ENCODE results near the gene GPR12. TPM values are rescaled to one million over a fixed set of nuclear protein-coding genes. Genes with fewer than 3 reads are reported as not detected.
A peak's percentile ranks its signal among the peaks of the same experiment; 100 is the strongest.
"Not testable (repeated sequence)": the region's sequence is repeated elsewhere in the genome, so short reads cannot be mapped to it uniquely, and the experiment has no call there.

The GPR12 gene
- total RNA-seq, 2 donors from 2014 or later = not detected

DNA sequence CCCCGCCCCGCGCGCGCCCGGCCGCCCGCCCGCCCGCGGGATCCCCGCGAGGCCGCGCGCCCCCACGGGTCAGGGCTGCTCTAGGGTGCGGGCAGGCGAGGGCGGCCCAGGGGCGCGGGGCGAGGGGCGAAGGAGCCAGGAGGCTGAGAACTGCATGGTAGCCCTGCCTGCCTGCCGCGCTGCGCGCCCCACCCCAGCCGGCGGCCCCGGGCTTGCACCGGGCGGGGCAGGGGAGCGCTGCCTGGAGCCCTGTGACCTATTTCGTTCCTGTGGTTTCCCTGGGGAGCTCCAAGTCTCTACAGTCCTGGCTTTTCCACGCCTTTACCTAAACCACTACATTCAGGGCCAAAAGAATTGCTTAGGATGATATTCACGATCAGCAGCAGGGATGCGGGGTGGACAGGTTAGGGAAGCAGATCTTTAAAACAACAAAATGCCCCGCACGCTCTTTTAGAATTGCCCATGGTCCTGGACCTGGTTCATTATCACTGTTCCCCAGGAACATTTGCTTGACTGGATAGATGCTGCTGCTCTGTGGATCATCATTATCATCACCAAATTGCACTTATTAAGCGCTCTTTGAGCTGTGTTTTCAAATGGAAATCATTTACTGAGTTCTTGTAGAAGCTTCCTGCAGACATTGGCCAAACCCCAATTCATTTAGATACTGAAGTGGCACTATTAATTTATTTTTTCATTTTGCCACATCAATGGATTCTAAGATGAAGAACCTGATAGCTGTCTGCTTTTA, 421 bp upstream of the GPR12 start:
- no peaks in the 10 kb centered on the region for H3K36me3 Mint-ChIP-seq (ENCODE audit: low read depth)
- ATAC-seq (replicated peaks) = no peak
- peak overlapping the region; percentile 25 for H3K4me3 Mint-ChIP-seq
- no peak overlapping the region for H3K27ac Mint-ChIP-seq
- peaks cover 58% of the 10 kb centered on the region for H3K27me3 Mint-ChIP-seq
- H3K9me3 Mint-ChIP-seq = no peaks in the 10 kb centered on the region
- H3K4me1 Mint-ChIP-seq = no peaks in the 10 kb centered on the region

DNA sequence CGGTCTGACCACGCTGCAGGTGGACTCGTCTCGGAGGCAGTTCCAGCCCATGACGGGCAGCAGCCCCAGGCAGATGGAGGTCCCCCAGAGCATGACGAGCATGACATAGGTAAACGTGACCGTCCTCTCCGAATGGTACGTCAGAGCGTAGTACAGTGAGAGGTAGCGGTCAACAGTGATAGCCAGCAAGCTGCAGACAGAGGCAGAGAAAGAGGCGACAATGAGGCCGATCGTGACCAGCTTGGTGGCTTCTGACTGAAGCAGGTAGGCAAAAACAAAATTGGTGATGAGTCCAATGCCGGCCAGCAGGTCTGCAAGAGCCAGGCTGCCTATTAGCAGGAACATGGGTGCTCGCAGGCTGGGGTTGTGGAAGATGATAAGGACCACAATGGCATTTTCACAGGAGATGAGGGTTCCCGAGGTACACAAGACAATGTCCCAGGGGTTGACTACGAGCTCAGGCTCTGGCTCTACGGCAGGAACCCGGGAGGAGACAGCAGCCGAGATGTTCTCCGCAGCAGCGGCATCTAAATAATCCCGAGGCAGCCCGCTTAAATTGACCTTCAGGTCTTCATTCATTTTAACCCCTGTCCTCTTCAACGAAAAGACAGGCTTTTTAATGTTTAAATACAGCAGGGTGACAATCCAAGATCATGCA, 1.2 kb downstream of the GPR12 start:
- Mint-ChIP-seq H3K27ac (no peak overlapping the region), H3K27me3 (peaks cover 54% of the 10 kb centered on the region), H3K9me3 (no peaks in the 10 kb centered on the region), H3K36me3 (ENCODE audit: low read depth) (no peaks in the 10 kb centered on the region), H3K4me1 (no peaks in the 10 kb centered on the region), H3K4me3 (peak overlapping the region; percentile 36)
- ATAC-seq (replicated peaks) = no peak

DNA sequence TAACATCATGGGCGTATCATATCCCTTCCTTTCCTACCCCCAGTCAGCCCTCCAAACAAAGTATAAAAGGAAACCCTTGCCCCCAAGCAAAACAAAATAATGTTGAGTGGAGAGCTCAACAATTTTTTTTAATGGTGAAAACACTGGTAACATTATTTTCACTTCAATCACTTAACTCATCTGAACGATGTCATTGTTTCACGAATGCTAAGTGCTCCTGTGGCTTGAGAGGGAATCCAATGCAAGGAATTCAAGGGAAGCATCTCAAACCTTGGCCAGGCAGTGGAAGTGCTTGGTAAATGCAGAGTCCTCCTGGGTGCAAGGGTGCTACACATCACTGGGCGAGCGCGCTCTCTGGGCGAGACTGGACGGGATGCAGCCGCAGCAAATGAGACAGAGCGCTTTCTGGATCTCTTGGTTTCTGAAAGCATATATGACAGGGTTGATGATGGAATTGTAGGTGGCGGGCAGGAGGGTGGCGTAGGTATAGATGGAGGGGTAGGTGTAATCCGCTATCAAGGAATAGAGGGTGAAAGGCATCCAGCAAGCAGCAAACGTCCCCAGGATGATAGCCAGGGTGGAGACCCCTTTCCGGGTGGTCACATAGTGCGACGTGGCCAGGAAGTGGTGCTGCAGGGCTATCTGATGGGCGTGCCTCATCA, 2.0 kb downstream of the GPR12 start:
- no peaks in the 10 kb centered on the region for H3K36me3 Mint-ChIP-seq (ENCODE audit: low read depth)
- no peak overlapping the region for H3K27ac Mint-ChIP-seq
- H3K9me3 Mint-ChIP-seq = no peaks in the 10 kb centered on the region
- H3K4me3 Mint-ChIP-seq = peak overlapping the region; percentile 36
- H3K4me1 Mint-ChIP-seq = no peaks in the 10 kb centered on the region
- peaks cover 54% of the 10 kb centered on the region for H3K27me3 Mint-ChIP-seq
- no peak for ATAC-seq (replicated peaks)

DNA sequence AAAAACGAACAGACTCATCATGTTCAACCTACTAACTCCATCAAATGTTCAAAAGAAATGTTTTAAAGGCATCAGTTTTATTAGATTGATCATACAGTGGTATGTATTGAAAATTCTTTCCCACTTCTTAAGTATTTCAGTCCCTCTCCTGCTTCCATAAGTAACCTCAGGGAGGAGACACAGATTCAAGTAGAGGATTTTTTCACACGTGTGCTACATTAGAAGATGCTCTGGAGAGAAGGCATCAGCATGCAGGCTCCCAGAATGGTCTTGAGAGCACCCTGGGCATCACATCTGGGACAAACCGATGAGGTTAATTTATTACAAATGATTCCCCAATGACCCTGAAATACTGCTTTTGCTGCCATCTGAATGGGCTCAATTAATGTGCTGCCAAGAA, 3.6 kb downstream of the GPR12 start:
- Mint-ChIP-seq H3K9me3 (no peaks in the 10 kb centered on the region), H3K36me3 (ENCODE audit: low read depth) (no peaks in the 10 kb centered on the region), H3K4me1 (no peaks in the 10 kb centered on the region), H3K27ac (no peak overlapping the region), H3K27me3 (peaks cover 42% of the 10 kb centered on the region), H3K4me3 (no peak overlapping the region)
- no peak for ATAC-seq (replicated peaks)

DNA sequence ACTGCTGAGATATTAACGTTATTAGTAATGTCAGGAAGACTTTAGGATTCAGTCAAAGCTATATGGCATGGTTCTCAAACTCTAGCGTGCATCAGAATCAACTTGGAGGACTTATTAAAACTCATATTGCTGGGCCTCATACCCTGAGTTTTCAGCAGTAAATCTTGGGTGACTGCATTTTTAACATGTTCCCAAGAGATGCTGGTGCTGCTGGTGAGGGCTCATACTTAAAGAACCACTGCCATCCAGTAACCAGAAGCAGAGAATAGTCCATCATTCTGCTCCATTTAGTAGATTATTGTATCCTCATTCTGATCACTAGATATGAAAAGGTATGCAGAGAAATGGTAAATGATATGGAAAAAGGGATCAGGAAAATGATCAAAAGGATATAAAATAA, 7.9 kb downstream of the GPR12 start:
- ATAC-seq (replicated peaks) = no peak
- Mint-ChIP-seq H3K27me3 (peaks cover 33% of the 10 kb centered on the region), H3K9me3 (no peaks in the 10 kb centered on the region), H3K36me3 (ENCODE audit: low read depth) (no peaks in the 10 kb centered on the region), H3K4me3 (no peak overlapping the region), H3K4me1 (no peaks in the 10 kb centered on the region), H3K27ac (no peak overlapping the region)

DNA sequence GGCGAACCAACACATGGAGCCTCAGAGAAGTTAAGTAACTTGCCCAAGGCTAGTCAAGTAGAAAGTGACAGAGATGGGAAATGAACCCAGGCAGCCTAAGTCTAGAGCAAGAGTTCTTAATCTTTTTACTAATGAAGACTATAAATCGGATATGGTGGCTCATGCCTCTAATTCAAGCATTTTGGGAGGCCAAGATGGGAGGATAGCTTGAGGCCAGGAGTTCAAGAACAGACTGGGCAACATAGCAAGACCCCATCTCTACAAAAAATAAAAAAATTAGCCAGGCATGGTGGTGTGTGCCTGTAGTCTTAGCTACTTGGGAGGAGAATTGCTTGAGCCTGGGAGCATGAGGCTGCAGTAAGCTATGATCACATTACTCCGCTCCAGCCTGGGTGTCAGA, 10.7 kb downstream of the GPR12 start:
- Mint-ChIP-seq H3K4me3 (no peak overlapping the region), H3K4me1 (no peaks in the 10 kb centered on the region), H3K27ac (no peak overlapping the region), H3K9me3 (no peaks in the 10 kb centered on the region), H3K27me3 (peaks cover 33% of the 10 kb centered on the region), H3K36me3 (ENCODE audit: low read depth) (no peaks in the 10 kb centered on the region)
- no peak for ATAC-seq (replicated peaks)

DNA sequence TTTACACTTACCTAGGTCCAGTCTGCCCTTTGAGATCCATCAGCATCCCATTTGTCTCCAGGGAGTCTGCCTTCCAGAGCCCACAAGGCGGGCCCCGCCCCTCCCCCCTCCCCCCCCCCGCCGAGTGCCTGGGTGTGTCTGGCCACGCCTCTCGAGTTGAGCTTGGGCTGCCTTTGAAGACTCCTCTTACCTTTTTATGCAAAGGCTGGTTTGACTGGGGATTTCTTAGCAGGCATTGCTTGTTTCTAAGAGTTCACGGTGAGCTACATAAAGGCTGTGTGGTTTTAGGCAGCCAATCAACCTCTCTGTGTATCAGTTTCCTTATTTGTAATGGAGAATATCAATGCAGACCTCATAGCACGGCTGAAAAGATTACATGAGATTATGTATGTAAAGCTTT, 11.3 kb downstream of the GPR12 start:
- peaks cover 36% of the 10 kb centered on the region for H3K27me3 Mint-ChIP-seq
- no peaks in the 10 kb centered on the region for H3K9me3 Mint-ChIP-seq
- no peaks in the 10 kb centered on the region for H3K36me3 Mint-ChIP-seq (ENCODE audit: low read depth)
- no peaks in the 10 kb centered on the region for H3K4me1 Mint-ChIP-seq
- peak; percentile 52 for ATAC-seq (replicated peaks)
- no peak overlapping the region for H3K27ac Mint-ChIP-seq
- no peak overlapping the region for H3K4me3 Mint-ChIP-seq

DNA sequence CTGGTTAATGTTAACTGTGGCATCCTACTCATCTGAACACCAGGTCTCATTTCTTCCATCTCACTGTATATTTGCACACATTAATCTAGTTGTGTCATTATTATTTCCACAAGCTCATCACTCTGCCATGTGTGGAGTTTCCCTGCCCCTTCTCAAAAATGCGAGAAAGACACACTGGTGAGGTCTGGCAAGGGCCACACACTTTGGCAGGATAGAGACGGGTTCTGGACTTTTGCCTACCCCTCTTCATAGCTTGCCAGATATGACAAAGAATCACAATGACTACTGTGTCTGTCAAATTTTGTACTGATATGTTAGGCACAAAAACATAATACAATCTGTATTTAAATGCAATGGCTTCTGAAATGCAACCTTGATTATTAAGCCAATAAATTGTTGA, 12.9 kb downstream of the GPR12 start:
- no peaks in the 10 kb centered on the region for H3K36me3 Mint-ChIP-seq (ENCODE audit: low read depth)
- no peak for ATAC-seq (replicated peaks)
- peaks cover 42% of the 10 kb centered on the region for H3K27me3 Mint-ChIP-seq
- no peaks in the 10 kb centered on the region for H3K9me3 Mint-ChIP-seq
- no peak overlapping the region for H3K27ac Mint-ChIP-seq
- H3K4me3 Mint-ChIP-seq = no peak overlapping the region
- H3K4me1 Mint-ChIP-seq = no peaks in the 10 kb centered on the region

DNA sequence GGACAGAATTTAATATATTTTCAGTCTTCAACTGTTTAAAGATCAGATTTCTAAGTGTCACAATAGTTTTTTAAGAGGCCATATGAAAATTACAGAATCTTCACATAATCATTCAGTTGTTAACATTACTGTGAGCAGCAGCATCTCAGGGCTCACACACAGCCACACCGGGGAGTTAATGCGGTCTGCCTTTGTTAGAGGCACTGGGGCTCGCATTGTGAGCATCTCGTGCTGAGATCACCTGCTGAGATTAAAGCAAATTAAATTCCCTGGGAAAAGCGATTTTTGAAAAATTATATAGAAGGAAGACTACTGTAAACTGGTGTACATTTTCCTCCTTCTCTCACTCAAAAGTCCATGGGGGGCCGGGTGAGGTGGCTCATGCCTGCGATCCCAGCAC, 16.6 kb downstream of the GPR12 start:
- no peak for ATAC-seq (replicated peaks)
- Mint-ChIP-seq H3K36me3 (ENCODE audit: low read depth) (no peaks in the 10 kb centered on the region), H3K27me3 (peaks cover 32% of the 10 kb centered on the region), H3K9me3 (peaks cover 6% of the 10 kb centered on the region), H3K27ac (no peak overlapping the region), H3K4me3 (no peak overlapping the region), H3K4me1 (no peaks in the 10 kb centered on the region)

DNA sequence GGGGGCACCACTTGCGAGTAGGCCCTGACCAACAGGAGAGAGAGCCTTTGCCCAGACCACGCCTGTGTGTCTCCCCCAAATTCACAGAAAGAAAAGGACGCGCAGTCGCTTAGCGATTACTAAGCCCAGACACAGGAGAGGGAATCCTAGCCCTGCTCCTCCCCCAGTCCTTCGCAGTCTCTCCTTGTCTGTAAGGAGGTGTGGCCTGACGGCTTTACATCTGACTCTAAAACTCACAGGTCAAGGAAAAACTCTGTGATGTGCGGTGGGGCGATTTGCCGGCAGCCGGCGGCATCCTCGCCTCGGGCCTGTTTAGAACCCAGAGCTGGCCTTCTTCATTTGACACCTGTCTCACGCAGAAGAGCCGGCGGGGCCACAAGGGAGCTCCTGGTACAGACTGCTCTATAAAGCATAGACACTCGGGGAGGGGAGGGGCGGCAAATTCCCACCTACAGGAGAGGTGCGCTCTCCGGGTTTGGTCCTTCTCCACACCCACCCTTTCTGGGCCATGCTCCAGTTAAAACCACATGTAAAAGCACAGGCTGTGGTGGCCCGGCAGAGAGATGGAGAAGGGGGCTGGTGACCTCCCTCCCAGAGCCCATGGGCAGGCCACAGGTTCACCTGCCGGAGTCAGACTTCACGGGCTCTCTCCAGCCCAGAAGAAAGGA, 17.8 kb downstream of the GPR12 start:
- Mint-ChIP-seq H3K9me3 (peaks cover 13% of the 10 kb centered on the region), H3K4me3 (no peak overlapping the region), H3K4me1 (no peaks in the 10 kb centered on the region), H3K27me3 (peaks cover 33% of the 10 kb centered on the region), H3K36me3 (ENCODE audit: low read depth) (no peaks in the 10 kb centered on the region), H3K27ac (no peak overlapping the region)
- ATAC-seq (replicated peaks) = no peak

DNA sequence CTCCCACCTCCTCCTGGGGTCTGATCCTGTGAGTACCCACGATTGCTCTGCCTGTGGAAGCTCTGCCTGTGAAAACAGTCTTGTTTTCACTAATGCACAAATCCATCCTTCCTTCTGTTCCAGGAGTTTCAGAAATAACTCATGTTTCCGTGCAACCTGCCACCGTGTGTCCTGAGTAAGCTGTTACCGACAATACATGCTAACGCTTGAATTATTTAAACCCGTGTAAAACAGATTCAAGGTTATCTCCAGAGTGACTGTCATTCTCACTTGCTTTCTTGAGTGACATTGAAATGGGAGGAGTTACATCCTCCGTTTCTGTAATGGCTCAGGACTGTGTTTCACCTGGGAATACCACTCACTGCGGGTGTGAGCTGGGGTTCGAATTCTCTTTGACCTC, 24.9 kb downstream of the GPR12 start:
- H3K4me3 Mint-ChIP-seq = no peak overlapping the region

DNA sequence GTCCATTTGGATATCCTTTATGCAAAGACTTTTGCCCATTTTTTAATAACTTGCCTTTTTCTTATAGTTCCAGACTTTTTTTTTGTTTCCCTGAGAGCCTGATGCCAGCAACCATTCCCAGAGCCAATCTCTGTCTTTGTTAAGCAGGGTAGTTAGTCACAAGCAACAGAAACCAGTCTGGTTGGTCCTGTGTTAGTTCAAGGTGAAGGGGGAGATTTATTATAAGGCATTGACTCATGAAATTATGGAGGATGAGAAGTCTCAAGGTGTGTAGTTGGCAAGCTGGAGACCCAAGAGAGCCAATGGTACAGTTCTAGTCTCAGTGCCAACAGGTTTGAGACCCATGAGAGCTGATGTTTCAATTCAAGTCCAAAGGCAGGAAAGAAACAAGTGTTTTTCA, 33.0 kb downstream of the GPR12 start:
- Mint-ChIP-seq H3K36me3 (ENCODE audit: low read depth) (no peaks in the 10 kb centered on the region), H3K4me3 (no peak overlapping the region), H3K27ac (no peak overlapping the region), H3K9me3 (no peaks in the 10 kb centered on the region), H3K4me1 (no peaks in the 10 kb centered on the region), H3K27me3 (no peaks in the 10 kb centered on the region)
- no peak for ATAC-seq (replicated peaks)

More for the DNA sequence above, 24.9 kb downstream of the GPR12 start:
- peaks cover 13% of the 10 kb centered on the region for H3K27me3 Mint-ChIP-seq
- H3K27ac Mint-ChIP-seq = no peak overlapping the region
- H3K36me3 Mint-ChIP-seq (ENCODE audit: low read depth) = no peaks in the 10 kb centered on the region
- ATAC-seq (replicated peaks) = no peak
- no peaks in the 10 kb centered on the region for H3K4me1 Mint-ChIP-seq
- peaks cover 17% of the 10 kb centered on the region for H3K9me3 Mint-ChIP-seq

DNA sequence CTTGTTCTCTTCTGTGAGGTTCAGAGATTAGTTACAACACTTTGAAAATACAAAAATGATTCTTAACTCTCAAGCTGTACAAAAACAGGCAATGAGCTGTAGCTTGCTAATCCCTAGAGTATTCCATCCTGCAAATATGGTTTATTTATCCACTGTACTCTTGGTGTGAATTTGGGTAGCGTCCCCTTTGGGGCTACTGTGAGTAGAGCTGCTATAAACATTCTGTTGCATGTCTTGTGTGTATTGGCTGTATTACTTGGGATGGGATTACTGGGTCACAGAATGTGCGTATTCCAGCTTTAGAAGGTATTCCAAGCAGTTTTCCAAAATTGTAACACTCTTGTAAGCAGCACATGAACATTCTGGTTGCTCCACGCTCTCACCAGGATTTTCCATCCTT, 33.5 kb downstream of the GPR12 start:
- Mint-ChIP-seq H3K27me3 (no peaks in the 10 kb centered on the region), H3K9me3 (no peaks in the 10 kb centered on the region), H3K27ac (no peak overlapping the region), H3K4me3 (no peak overlapping the region), H3K4me1 (no peaks in the 10 kb centered on the region), H3K36me3 (ENCODE audit: low read depth) (no peaks in the 10 kb centered on the region)
- no peak for ATAC-seq (replicated peaks)

DNA sequence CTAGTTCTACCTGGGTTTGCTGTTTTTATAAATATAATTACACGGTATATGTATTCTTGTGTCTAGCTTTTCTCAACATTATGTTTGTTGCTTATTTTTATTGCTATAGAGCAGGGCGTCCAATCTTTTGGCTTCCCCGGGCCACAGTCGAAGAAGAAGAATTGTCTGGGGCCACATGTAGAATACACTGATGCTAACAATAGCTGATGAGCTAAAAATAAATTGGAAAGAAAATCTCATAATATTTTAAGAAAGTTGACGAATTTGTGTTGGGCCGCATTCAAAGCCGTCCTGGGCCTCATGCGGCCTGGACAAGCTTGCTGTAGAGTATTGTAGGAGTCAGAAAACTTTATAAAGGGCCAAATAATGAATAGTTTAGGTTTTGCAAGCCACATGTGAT, 33.9 kb downstream of the GPR12 start:
- Mint-ChIP-seq H3K36me3 (ENCODE audit: low read depth) (no peaks in the 10 kb centered on the region), H3K27me3 (no peaks in the 10 kb centered on the region), H3K4me3 (no peak overlapping the region), H3K4me1 (no peaks in the 10 kb centered on the region), H3K9me3 (no peaks in the 10 kb centered on the region), H3K27ac (no peak overlapping the region)
- ATAC-seq (replicated peaks) = no peak

DNA sequence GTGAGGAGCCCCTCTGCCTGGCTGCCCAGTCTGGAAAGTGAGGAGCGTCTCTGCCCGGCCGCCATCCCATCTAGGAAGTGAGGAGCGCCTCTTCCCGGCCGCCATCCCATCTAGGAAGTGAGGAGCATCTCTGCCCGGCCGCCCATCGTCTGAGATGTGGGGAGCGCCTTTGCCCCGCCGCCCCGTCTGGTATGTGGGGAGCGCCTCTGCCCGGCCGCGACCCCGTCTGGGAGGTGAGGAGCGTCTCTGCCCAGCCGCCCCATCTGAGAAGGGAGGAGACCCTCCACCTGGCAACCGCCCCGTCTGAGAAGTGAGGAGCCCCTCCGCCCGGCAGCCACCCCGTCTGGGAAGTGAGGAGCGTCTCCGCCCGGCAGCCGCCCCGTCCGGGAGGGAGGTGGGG, 37.0 kb downstream of the GPR12 start:
- H3K4me1 Mint-ChIP-seq; H3K4me3 Mint-ChIP-seq; ATAC-seq (replicated peaks); H3K9me3 Mint-ChIP-seq; H3K36me3 Mint-ChIP-seq (ENCODE audit: low read depth); H3K27me3 Mint-ChIP-seq; H3K27ac Mint-ChIP-seq: not testable (repeated sequence)
